Tibial artery (tissue), 4 donors: ENCODE measurements around the gene STARD4.

Experiments used
- DNase-seq, 2 donors: peaks; one replicate each; pipeline ENCODE4 v3.0.0-alpha.2; 2019
- H3K27ac ChIP-seq, 2 donors: fragments of 200-600 bp; sonication (generic) in 1 of 2; 1 replicate in 1 of 2; 2 replicates in 1 of 2; pipeline ENCODE4 v1.5.1; 2018 to 2019; ENCODE audit warnings: mild to moderate bottlenecking in 1 of 2
- H3K27me3 ChIP-seq, 2 donors: fragments of 200-600 bp; sonication (generic) in 1 of 2; one replicate each; pipeline versions ENCODE4 v1.5.1 to v1.6.0; 2016 to 2019
- H3K36me3 ChIP-seq, 3 donors: fragments of 200-600 bp; sonication (generic) in 2 of 3; one replicate each; pipeline ENCODE4 v1.5.1; 2016 to 2019; ENCODE audit warnings: mild to moderate bottlenecking in 2 of 3
- H3K4me1 ChIP-seq, 4 donors: fragments of 200-600 bp; sonication (generic) in 2 of 4; 1 replicate in 3 of 4; 2 replicates in 1 of 4; pipeline ENCODE4 v1.5.1; 2016 to 2019
- H3K4me3 ChIP-seq, 2 donors: fragments of 200-600 bp; sonication (generic) in 1 of 2; 1 replicate in 1 of 2; 2 replicates in 1 of 2; pipeline ENCODE4 v1.5.1; 2018 to 2019; ENCODE audit warnings: mild to moderate bottlenecking in 2 of 2
- H3K9me3 ChIP-seq, 3 donors: fragments of 200-600 bp; sonication (generic) in 1 of 3; one replicate each; pipeline ENCODE4 v1.5.1; 2016 to 2019
- intact Hi-C: fragments of 100-400 bp; cut with DNase I; formaldehyde crosslinking; loops from one replicate; pipeline ENCODE4 v1.15.0; 2023; ENCODE audit warnings: low total_unique reads
- TF ChIP-seq, protein P1 (sequence below), 2 experiments: fragments of 200-600 bp in 1 of 2; fragments of 450-650 bp in 1 of 2; IDR thresholded peaks; one replicate each; pipeline ENCODE4 v1.5.1; 2017 to 2019; ENCODE audit warnings: antibody characterized with exemption in 2 of 2, mild to moderate bottlenecking in 1 of 2, moderate library complexity in 1 of 2

STARD4 gene

DNA sequence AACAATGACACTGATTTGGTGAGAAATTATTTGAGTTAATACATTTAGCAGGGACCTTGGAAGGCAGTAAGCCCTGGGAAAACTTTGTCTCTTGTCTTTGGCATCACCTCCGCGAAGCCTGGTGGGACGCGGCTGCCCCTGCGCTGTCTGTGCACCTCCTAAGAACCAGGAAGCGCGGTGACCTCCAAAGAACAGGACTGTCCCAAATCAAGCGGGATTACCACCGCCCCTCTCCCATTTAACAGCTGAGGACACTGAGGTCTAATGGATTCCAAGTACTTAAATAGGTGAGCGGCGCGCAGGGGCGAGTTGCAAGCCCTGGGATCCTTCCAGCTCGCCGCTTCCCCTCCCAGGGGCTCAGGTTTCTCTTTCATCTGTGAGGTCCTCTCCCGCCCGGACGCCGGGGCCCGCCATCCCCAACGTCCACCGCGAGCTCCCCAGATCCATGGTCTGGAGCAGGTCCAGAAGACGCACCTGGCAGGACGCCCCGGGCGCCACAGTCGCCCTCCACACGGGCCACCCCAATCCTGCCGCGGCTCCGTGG, 432 bp downstream of the STARD4 start:
- H3K9me3 ChIP-seq = no peaks in the 10 kb centered on the region
- H3K4me3 ChIP-seq = peak overlapping the region; percentile 80 to 85
- H3K27me3 ChIP-seq = no peaks in the 10 kb centered on the region
- intact Hi-C loops = no loop called here
- TF ChIP-seq, protein P1, sequence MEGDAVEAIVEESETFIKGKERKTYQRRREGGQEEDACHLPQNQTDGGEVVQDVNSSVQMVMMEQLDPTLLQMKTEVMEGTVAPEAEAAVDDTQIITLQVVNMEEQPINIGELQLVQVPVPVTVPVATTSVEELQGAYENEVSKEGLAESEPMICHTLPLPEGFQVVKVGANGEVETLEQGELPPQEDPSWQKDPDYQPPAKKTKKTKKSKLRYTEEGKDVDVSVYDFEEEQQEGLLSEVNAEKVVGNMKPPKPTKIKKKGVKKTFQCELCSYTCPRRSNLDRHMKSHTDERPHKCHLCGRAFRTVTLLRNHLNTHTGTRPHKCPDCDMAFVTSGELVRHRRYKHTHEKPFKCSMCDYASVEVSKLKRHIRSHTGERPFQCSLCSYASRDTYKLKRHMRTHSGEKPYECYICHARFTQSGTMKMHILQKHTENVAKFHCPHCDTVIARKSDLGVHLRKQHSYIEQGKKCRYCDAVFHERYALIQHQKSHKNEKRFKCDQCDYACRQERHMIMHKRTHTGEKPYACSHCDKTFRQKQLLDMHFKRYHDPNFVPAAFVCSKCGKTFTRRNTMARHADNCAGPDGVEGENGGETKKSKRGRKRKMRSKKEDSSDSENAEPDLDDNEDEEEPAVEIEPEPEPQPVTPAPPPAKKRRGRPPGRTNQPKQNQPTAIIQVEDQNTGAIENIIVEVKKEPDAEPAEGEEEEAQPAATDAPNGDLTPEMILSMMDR (IDR thresholded peaks at IDR 0.05) = no peak
- H3K36me3 ChIP-seq = no peaks in the 10 kb centered on the region
- peak; percentile 41 to 70 for DNase-seq
- H3K4me1 ChIP-seq = peaks cover 0 to 56% (median 3%) of the 10 kb centered on the region in 4 donors
- H3K27ac ChIP-seq = peak overlapping the region; percentile 90 to 95

DNA sequence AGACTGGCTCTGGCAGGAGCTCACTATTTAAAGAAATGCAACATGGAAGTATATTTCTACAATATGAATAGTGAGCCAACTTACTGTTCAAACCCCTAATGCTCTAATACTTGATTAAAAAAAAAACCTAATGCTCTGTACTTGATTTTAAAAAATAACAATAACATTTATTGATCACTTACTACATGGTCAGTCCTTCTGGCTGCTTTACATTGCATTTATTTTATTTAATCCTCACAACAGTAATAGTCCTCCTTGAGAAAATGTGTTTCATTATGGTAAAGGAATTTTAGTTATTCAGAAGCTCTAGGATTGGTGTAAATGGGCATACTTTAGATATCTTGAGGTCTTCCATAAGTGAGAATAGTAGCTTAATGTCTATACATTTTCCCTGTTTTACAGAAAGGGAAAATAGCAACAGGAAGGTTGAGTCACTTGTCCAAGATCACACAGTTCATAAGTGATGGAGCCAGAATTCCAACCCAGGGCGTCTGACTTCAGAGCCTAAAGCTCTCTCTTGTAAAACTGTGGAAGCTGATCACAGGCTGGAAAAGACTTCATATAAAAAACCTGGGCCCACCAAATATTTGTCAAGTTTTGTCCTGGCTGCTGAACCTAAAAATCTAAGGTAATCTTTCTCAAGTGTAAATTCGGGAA, 1.0 kb downstream of the STARD4 start:
- Histone ChIP-seq H3K36me3 (no peaks in the 10 kb centered on the region), H3K27me3 (no peaks in the 10 kb centered on the region), H3K4me1 (peaks cover 0 to 62% (median 3%) of the 10 kb centered on the region in 4 donors), H3K9me3 (no peaks in the 10 kb centered on the region), H3K27ac (peak overlapping the region; percentile 90 to 95), H3K4me3 (peak overlapping the region; percentile 80 to 85)
- TF ChIP-seq, protein P1 (IDR thresholded peaks at IDR 0.05) = no peak
- intact Hi-C loops = no loop called here
- no peak for DNase-seq

DNA sequence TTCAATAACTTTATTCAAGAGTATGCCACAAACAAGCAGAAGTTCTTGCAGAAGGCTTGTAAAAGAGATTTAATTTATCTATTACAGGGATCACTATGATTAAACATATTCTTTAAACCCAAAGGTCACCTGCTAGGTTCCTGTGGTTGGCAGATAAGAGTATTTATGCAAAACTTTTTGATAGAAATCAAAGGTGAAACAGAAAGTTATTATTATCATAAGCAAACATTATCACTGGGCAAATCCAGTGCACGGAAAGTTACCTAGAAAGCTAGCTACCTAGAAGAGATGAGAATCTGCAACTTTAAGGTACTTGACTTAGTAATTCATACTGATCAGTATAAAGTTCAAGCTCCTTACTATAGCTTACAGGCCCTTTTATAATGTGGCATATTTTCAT, 3.2 kb downstream of the STARD4 start:
- no peaks in the 10 kb centered on the region for H3K36me3 ChIP-seq
- TF ChIP-seq, protein P1 (IDR thresholded peaks at IDR 0.05) = no peak
- no peaks in the 10 kb centered on the region for H3K9me3 ChIP-seq
- peak overlapping the region in 1 of 2 donors; percentile 95 for H3K27ac ChIP-seq
- intact Hi-C loops = no loop called here
- H3K27me3 ChIP-seq = no peaks in the 10 kb centered on the region
- peaks cover 0 to 83% (median 4%) of the 10 kb centered on the region in 4 donors for H3K4me1 ChIP-seq
- no peak for DNase-seq
- no peak overlapping the region for H3K4me3 ChIP-seq

DNA sequence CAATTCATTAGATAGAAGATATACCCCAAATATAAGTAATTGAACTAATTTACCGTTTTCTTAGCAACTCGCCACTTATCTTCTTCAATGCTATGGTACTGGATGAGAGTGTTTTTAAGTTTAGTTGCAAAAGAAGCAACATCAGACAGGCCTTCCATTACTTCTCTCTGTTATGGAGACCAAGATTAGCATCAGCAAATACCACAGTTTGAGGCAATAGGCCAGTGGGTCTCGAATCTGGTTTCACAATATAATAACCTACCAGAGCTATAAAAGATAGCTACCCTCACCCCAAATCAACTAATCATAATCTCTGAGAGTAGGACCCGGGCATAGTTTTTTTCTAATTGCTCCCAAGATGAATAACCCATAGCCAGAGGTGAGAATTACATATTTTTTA, 5.1 kb downstream of the STARD4 start:
- TF ChIP-seq, protein P1 (IDR thresholded peaks at IDR 0.05) = no peak
- Histone ChIP-seq H3K4me1 (peaks cover 0 to 91% (median 4%) of the 10 kb centered on the region in 4 donors), H3K9me3 (no peaks in the 10 kb centered on the region), H3K36me3 (no peaks in the 10 kb centered on the region), H3K27ac (peak overlapping the region; percentile 14 to 95), H3K4me3 (no peak overlapping the region), H3K27me3 (no peaks in the 10 kb centered on the region)
- intact Hi-C loops = no loop called here
- no peak for DNase-seq

DNA sequence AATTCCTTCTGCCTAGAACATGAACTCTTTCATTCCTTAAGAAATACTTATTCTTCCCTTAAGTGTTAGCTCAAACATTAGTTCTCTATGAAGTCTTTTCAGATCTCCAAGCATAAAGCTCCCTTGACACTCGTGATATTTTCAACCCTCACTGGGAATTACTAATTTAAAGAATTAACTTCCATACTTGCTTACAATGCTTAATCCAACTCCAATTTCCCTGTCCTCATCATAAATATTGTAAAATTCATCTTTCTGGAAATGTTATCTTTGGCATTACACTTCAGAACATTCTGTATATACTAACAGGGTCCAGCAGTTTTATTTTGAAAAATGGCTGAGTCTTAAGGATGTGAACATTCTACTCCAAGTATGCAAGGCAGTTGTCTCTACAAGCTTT, 7.2 kb downstream of the STARD4 start:
- Histone ChIP-seq H3K27ac (peak overlapping the region; percentile 52 to 95), H3K36me3 (peaks cover 7 to 8% (median 8%) of the 10 kb centered on the region in 3 donors), H3K4me3 (no peak overlapping the region), H3K27me3 (no peaks in the 10 kb centered on the region), H3K4me1 (peaks cover 0 to 81% (median 4%) of the 10 kb centered on the region in 4 donors), H3K9me3 (no peaks in the 10 kb centered on the region)
- TF ChIP-seq, protein P1 (IDR thresholded peaks at IDR 0.05) = no peak
- DNase-seq = no peak
- intact Hi-C loops = no loop called here
